ENCODE measurements around the gene MTA3. TPM values are rescaled to one million over a fixed set of nuclear protein-coding genes. Genes with fewer than 3 reads are reported as not detected.
A peak's percentile ranks its signal among the peaks of the same experiment; 100 is the strongest.

Gene MTA3
- total and polyA plus RNA-seq, 9 of the 15 experiments (the other 6 are each of a cell fraction or from before 2014, with no cell fraction given), result 12.4 to 39.6 (median 23.5) TPM

DNA sequence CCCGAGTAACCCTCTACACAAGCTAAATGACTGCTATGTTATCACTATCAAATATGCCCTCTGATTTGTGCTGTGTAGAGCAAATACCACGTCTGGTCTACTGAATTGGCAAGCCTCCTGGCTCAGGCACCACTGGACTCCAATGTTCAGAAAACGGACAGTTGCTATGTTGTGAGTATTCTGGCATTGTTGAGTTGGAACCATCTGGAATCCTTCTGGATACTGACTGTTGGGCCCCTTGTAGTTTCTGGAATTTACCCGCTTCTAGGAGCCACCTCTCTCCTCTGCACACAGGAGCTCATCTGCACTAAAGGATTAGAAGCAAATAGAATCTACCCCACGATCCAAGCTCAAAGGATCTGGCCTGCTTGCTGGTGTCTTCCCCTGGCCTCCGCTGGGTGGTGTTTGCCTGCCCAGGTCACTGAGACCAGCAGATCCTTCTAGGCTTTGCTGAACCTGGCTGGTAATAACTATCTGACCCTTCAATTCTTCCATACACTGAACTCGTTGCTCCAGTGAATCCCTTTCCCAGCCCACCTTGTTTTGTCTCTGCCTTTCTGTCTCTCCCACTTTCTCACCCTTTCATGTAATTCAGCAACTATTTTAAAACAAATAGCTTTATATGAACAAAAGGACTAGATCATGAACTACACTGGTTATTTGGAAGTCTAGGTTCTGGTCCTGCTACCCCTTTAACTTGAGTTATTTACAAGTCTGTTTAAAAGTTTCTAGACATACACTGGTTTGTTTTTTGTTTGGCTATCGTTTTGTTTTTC, 226.0 kb downstream of the MTA3 start:
- BruUV-seq (replicated peaks), result no TSS peak
- Histone ChIP-seq H3K9me1 (ENCODE audit: control insufficient read depth, insufficient read depth, low read length) (no peaks in the 10 kb centered on the region), H3K27ac (ENCODE audit: extremely low read depth, low read depth, low read length) (no peak overlapping the region), H3K9ac (ENCODE audit: insufficient read depth in 1 of 2, low read depth in 2 of 2, low read length in 2 of 2) (no peak overlapping the region), H3K27me3 (ENCODE audit: control insufficient read depth in 2 of 2, insufficient read depth in 2 of 2, low read length in 2 of 2) (peaks cover 0 to 16% of the 10 kb centered on the region in 2 experiments; a peak in 4 of 5 replicates), H2AFZ (ENCODE audit: low read depth, low read length) (peak overlapping the region; percentile 63), H3K4me3 (no peak overlapping the region), H4K20me1 (replicated peaks; ENCODE audit: control insufficient read depth, insufficient read depth, low read length) (no peaks in the 10 kb centered on the region), H3K79me2 (ENCODE audit: control insufficient read depth, insufficient read depth, low read length) (no peaks in the 10 kb centered on the region), H3K4me1 (replicated peaks in 1 of 2; ENCODE audit: control insufficient read depth in 2 of 2, insufficient read depth in 2 of 2, low read length in 2 of 2) (peaks cover 0 to 6% of the 10 kb centered on the region in 2 experiments; a peak in 1 of 5 replicates), H3K9me3 (replicated peaks; ENCODE audit: control insufficient read depth, insufficient read depth, low read depth, low read length) (no peaks in the 10 kb centered on the region), H3K36me3 (ENCODE audit: control insufficient read depth, insufficient read depth, low read length) (no peaks in the 10 kb centered on the region), H3K4me2 (ENCODE audit: insufficient read depth, low read length) (no peak overlapping the region)
- FAIRE-seq (peak; percentile 85), DNase-seq (ENCODE audit: extremely low read depth in 1 of 4, low spot score in 3 of 4) (peak; percentile 36 to 59 (median 47)), ATAC-seq (peak; percentile 96)
- 20% methylated on average over 8 of the region's 8 CpGs for WGBS (ENCODE audit: insufficient coverage, low coverage, missing lambda C conversion rate)
- intact Hi-C loops (cut with micrococcal nuclease), result no loop called here
- ChIA-PET CTCF (ENCODE audit: low intra/inter-chr PET ratio) (no interaction called here), POLR2A (interaction anchor here (0.6 to 1.5 kb wide), 2 partner anchors 16 to 39 kb away, joined by 3 to 6 read pairs; no protein-coding TSS in a partner anchor)
- in situ Hi-C loops (cut with MboI), result loop anchor here (25.0 kb wide), 1 partner anchor 282 kb away; no protein-coding TSS in a partner anchor
- TF ChIP-seq E2F5 (CRISPR knock-in tag; IDR thresholded peaks at IDR 0.05) (no peak), SRSF1 (IDR thresholded peaks at IDR 0.05; ENCODE audit: low read depth, low read length) (no peak), SUPT5H (IDR thresholded peaks at IDR 0.05) (no peak), ZNF253 (CRISPR knock-in tag; conservative IDR thresholded peaks at IDR 0.05) (no peak), CTCF (IDR thresholded peaks at IDR 0.05 in 2 of 3, conservative IDR thresholded peaks at IDR 0.05 in 1 of 3; ENCODE audit: insufficient read depth in 2 of 3, low read depth in 1 of 3, low read length in 3 of 3) (peak; percentile 59 to 61 (median 60)), RAD21 (CRISPR knock-in tag; conservative IDR thresholded peaks at IDR 0.05 in 1 of 2, IDR thresholded peaks at IDR 0.05 in 1 of 2) (peak in 1 of 2 experiments; percentile 22; a peak in 1 of 4 replicates), JUND (IDR thresholded peaks at IDR 0.05; ENCODE audit: borderline replicate concordance, low read depth, low read length) (0 out of 2 replicates have a peak, but pooled peaks have one; percentile 13), JUND (tag; IDR thresholded peaks at IDR 0.05; ENCODE audit: borderline replicate concordance, low read depth, low read length) (no peak), MYC (IDR thresholded peaks at IDR 0.05; ENCODE audit: low read depth, low read length) (no peak), MYC (CRISPR knock-in tag; IDR thresholded peaks at IDR 0.05; ENCODE audit: borderline replicate concordance, low read depth) (no peak), ZNF239 (CRISPR knock-in tag; IDR thresholded peaks at IDR 0.05) (no peak), SMC3 (conservative IDR thresholded peaks at IDR 0.05; ENCODE audit: insufficient read depth, low read depth, low read length) (0 out of 2 replicates have a peak, but pooled peaks have one; percentile 14)
- TF ChIP-seq, protein P1, sequence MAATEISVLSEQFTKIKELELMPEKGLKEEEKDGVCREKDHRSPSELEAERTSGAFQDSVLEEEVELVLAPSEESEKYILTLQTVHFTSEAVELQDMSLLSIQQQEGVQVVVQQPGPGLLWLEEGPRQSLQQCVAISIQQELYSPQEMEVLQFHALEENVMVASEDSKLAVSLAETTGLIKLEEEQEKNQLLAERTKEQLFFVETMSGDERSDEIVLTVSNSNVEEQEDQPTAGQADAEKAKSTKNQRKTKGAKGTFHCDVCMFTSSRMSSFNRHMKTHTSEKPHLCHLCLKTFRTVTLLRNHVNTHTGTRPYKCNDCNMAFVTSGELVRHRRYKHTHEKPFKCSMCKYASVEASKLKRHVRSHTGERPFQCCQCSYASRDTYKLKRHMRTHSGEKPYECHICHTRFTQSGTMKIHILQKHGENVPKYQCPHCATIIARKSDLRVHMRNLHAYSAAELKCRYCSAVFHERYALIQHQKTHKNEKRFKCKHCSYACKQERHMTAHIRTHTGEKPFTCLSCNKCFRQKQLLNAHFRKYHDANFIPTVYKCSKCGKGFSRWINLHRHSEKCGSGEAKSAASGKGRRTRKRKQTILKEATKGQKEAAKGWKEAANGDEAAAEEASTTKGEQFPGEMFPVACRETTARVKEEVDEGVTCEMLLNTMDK (IDR thresholded peaks at IDR 0.05; ENCODE audit: borderline replicate concordance, insufficient read depth, low read depth, low read length, poor library complexity, severe bottlenecking), result peak; percentile 79

Data from K562 (cell line).